SK-N-MC (cell line): ENCODE results near the gene TLN1.

Source experiments
- EZH2 ChIP-seq: fragments of 200-600 bp; sonication (generic); IDR thresholded peaks from one replicate; pipeline ENCODE4 v1.6.1; 2017; ENCODE audit warnings: antibody characterized with exemption
- FOXP2 ChIP-seq: optimal IDR thresholded peaks from 2 replicates; pipeline ENCODE3; 2011; ENCODE audit warnings: mild to moderate bottlenecking, moderate library complexity; ENCODE audit not compliant: insufficient read depth; ENCODE audit errors: extremely low read length, control extremely low read depth
- POLR2AphosphoS5 ChIP-seq: IDR thresholded peaks from 2 replicates; pipeline ENCODE4 v1.6.1; 2012; ENCODE audit warnings: mild to moderate bottlenecking, low read depth, low read length, borderline replicate concordance

DNA sequence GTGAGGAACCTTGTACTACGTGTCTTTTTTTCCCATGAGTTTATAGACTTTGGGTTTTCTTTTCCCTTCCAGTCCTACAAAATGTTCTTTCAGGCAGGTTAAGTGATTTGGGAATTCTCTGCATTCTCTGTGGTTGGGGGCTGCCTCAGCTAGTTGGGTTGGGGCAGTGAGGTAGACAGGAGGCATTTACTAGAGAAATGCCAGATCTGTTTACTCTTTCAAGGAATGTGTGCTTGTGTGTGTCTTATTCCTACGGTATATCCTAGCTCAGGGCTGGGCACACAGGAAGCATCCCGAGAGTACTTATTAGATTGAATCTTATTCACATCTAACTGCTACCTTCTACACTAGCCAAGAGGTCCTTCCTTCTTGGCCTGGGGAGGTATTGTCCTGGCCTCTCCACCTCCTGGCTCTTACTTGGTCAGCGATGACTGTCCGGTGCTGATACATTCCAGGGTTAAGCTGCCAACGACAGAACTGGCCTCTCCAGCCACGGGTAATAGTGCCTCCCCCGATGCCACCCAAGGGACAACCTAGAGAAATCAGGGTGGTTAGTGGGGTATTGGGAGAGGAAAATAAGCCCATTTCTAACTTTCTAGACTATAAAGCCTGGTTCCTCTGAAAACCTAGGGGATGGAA is 12.0 kb upstream of the TLN1 start:
- TF ChIP-seq EZH2 (no peak), POLR2AphosphoS5 (no peak), FOXP2 (no peak)
